GM04503 (cell line): ENCODE results near the gene UFL1.
A peak's percentile ranks its signal among the peaks of the same experiment; 100 is the strongest.
"Not testable (repeated sequence)": the region's sequence is repeated elsewhere in the genome, so short reads cannot be mapped to it uniquely, and the experiment has no call there.

ENCODE experiments used
- DNase-seq: peaks from one replicate; pipeline ENCODE4 v3.0.0-alpha.2; 2012; ENCODE audit warnings: low read depth

The UFL1 gene

DNA sequence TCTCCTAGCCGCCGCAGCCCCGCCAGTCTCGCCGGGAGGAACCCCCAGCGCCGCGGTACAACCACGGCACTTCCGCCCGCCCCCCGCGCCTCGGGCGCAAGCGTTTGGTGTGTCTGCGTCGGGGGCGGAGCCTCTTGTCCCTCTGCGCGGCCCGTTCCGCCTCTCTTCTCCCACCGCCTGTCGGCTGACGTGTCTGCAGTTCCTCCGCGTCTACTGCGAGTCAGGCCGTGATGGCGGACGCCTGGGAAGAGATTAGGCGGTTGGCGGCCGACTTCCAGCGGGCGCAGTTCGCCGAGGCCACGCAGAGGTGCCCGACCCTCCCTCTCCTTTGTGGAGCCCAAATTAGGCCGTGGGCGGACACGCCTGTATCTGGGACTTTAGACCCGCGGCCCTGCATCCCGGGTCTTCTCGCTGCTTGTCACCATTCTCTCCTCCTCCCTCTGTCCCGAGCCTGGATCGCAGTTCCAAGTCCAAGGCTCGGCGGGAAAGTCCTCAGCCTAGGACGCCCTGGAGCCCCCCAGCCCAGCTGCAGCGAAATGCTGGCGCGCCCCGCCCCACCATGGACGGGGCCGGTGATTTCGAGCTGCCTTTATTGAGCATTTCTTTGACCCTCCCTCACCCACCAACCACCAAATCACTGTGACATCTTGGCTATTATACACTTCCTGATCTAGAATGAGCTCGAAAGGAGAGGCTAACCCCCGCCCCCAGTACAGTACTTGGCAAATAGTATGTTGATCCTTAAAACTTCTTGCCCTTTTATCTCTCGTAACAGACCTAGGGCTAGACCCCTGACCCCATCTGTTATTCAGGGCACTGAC, at the start of gene UFL1:
Gene UFL1, plus strand, starts transcription at position 163 of the 821 bp plus-strand sequence. Its CDS starts 68 bp downstream, at position 231.
- peak; percentile 50 for DNase-seq

DNA sequence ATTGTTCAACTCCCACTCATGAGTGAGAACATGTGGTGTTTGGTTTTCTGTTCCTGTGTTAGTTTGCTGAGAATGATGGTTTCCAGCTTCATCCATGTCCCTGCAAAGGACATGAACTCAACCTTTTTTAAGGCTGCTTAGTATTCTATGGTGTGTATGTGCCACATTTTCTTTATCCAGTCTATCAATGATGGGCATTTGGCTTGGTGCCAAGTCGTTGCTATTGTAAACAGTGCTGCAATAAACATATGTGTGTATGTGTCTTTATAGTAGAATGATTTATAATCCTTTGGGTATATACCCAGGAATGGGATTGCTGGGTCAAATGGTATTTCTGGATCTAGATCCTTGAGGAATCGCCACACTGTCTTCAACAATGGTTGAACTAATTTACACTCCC, 49.3 kb upstream of the UFL1 start:
- not testable (repeated sequence) for DNase-seq

DNA sequence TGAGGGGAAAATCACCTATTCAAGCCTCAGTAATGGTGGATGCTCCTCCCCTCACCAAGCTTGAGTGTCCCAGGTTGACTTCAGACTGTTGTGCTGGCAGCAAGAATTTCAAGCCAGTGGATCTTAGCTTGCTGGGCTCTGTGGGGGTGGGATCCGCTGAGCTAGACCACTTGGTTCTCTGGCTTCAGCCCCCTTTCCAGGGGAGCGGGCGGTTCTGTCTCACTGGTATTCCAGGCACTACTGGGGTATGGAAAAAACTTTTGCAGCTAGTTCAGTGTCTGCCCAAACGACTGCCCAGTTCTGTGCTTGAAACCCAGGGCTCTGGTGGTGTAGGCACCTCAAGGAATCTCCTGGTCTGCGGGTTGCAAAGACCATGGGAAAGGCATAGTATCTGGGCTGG, 42.9 kb upstream of the UFL1 start:
- DNase-seq, result no peak

DNA sequence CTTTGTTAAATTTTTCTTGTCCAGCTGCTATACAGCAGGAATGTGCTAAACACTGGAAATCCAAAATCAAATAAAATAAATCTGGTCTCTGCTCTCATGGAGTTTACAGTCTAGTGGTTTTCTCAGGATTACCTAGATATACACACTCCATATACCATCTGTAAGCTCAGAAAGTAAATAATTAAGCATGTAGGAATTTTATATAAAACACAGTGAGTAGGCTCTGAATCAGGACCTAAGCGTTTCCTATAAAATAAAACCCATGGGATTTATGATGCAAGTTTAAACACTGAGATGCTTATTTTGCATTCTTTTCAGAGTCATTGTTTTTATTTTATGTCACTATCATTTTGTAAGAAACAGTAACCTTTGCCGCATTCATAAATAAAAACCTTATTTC, 29.7 kb upstream of the UFL1 start:
- DNase-seq, result no peak

DNA sequence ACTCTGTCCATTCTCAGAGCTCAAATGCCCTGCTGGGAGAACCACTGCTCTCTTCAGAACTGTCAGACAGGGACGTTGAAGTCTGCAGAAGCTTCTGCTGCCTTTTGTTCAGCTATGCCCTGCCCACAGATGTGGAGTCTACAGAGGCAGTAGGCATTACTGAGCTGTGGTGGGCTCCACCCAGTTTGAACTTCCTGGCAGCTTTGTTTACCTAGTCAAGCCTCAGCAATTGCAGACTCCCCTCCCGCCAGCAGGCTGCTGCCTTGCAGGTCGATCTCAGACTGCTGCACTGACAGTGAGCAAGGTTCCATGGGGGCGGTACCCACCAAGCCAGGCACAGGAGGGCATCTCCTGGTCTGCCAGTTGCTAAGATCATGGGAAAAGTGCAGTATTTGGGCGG, 21.8 kb upstream of the UFL1 start:
- DNase-seq, result no peak

DNA sequence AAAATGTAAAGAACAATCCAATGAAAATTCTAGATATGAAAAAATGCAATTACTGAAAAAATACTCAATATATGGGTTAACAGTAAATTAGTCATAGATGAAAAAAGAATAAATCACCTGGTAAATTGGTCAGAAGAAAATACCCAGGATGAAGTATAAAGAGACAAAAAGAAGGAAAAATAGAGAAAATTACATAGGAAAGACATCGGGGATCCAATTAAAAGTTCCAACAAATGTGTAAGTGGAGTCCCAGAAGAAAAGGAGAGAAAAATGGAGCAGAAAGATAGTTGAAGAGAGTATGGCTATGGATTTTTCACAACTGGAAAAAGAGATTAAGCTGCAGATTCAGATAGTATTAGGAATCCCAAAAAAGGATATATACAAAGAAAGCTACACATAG, 18.7 kb upstream of the UFL1 start:
- no peak for DNase-seq

DNA sequence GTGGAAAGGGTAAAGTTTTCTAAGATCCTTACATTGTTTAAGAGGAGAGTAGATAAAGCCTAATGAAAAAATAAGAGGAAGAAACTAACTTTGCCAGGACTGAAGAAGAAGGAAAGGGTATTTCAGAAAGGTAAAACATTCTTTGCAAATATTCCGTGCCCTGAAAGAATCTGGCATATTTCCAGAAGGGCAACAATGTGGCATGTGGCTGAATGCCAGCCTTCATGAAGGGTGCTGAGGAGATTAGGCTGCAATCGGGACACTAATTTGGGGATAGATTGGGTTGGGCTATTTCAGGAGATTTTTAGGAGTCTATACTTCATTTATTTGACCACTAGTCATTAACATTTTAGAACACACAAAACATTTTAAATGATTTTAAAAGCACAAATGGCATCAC, 16.2 kb upstream of the UFL1 start:
- DNase-seq, result no peak

DNA sequence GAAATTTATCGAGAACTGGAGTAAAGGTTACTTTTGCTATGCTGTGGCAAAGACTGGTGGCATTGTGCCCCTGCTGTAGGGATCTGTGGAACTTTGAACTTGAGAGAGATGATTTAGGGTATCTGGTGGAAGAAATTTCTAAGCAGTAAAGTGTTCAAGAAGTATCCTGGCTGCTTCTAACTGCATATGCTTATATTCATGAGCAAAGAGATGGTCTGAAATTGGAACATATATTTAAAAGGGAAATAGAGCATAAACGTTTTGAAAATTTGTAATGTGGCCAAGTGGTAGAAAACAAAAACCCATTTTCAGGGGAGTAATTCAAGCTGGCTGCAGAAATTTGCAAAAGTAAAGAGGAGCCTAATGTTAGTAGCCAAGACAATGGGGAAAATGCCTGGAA, 12.3 kb upstream of the UFL1 start:
- DNase-seq, result no peak

DNA sequence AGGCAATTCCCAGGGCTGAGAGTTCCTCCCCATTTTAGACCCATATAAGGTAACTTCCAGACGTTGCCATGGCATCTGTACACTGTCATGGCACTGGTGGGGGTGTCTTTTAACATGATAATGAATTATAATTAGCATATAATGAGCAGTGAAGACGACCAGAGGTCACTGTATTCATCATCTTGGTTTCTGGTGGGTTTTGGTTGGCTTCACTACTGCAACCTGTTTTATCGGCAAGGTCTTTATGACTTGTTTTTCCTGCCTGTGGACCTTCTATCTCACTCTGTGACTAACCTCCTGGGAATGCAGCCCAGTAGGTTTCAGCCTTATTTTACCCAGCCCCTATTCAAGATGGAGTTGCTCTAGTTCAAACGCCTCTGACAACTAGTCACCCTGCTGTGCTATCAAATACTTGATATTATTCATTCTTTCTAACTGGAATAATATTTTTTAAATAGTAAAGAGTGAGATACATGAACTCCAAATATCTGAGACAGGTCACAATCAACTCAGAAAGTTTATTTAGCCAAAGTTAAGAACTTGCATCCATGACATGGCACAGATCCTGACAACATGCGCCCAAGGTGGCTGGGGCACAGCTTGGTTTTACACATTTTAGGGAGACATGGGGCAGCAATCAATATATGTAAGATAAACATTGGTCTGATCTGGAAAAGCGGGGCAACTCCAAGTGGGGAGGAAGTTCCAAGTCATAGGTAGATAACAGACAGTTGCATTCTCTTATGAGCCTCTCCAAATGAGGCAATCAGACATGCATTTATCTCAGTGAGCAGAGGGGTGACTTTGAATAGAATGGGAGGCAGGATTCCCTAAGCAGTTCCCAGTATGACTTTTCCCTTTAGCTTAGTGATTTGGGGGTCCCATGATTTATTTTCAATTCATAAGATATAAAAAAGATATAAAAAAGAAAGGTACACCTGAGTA, 1.2 kb upstream of the UFL1 start:
- DNase-seq, result no peak

DNA sequence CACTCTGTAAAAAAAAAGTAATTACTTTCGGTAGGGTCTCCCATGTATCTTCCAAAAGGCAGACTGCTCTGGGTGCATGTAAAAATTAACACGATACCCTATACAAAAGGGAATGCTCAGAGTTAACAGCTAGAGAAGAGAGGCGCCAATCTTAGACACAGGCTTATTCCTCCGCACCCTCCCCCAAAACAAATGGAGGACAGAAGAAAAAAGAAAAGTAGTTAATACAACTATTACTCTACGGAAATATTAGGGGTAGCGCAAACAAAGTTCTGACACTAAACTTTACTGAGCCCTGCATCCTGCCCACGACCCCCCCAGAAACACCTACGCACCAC, 331 bp upstream of the UFL1 start:
- DNase-seq, result no peak

DNA sequence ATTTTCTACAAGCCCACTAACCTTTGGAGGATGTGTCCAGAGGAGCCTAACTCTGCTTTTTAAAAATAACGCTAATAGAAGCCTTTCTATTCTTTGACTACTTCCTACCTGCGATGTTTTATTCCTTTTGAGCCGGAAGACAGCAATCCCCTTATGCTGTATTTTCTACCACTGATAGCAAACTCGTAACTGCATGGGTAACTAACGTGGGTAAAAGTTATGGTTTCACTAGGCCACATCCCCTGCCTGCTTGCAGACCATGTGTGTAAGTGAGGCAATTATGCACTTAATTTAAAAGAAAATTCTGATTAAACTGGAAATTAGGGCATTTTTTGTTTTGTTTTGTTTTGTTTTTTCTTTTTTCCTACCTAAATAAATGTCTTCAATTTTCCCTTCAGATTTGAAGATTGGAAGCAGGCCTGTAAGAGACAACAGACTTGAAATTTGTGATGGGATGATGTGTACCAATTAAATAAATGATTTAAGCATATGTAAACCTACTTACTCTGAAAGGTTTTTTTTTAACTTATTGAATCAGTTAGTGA, 931 bp downstream of the UFL1 start:
- DNase-seq, result no peak

DNA sequence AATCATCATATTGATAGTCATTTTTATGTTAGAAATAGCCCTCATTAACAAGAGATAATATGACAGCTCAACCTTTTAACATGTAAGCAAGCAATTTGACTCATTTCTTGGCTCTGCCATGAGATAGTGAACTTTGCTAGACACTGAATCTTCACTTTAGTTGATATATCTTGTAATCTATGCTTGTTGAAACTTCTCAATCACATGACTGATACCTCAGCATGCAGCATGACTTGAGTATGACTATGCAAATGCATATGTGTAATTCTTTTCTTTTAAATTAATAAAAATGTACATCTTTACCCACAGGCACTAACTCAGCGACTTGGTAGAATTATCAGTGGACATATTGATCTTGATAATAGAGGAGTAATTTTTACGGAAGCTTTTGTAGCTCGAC, 6.6 kb downstream of the UFL1 start:
- DNase-seq, result no peak

DNA sequence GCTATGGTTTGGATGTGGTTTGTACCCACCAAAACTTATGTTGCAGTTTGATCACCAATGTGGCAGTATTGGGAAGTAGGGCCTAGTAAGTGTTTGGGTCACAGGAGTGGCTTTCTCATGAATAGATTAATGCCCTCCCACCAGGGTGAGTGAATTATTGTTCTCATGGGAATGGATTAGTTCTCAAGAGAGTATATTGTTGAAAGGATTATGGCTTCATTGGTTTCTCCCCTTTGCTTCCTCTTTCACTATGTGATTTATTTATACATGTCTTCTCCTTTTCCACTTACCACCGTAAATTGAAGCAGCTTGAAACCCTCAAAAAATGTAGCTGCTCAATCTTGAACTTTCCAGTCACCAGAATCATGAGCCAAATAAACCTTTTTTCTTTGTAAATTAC, 10.8 kb downstream of the UFL1 start:
- DNase-seq, result no peak

DNA sequence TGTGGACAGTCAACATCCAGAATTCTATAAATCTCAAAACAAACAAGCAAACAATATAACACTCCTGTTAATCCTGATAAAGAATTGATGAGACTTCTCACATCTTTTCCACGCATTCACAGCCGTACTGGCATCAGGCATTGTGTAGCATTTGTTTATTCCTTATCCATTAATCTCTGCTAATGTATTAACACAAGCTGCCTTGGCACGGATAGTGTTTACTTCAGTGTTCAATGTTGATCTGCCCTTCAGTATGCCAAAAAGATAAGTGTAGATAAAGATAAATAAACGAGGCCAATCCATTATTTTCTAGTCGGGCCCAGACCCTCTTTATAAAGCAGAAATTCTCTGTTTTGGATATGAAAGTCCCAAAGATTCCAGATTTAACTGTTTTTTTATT, 16.1 kb downstream of the UFL1 start:
- no peak for DNase-seq

DNA sequence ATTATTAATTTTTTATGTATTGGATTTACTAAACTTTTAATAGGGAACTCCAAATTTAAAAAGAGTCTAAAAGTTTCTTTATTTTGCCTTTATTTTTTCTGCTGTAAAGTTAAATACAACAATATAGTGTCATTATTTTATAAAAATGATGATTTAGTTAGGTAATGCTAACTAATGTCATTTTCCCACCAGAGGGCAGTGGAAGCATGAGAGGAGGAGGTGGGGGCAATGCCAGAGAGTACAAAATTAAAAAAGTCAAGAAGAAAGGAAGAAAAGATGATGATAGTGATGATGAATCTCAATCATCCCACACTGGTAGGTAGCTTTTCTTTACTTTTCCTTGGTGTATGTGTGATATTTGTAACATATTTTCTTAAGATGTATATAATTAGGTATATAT, 21.1 kb downstream of the UFL1 start:
- no peak for DNase-seq

DNA sequence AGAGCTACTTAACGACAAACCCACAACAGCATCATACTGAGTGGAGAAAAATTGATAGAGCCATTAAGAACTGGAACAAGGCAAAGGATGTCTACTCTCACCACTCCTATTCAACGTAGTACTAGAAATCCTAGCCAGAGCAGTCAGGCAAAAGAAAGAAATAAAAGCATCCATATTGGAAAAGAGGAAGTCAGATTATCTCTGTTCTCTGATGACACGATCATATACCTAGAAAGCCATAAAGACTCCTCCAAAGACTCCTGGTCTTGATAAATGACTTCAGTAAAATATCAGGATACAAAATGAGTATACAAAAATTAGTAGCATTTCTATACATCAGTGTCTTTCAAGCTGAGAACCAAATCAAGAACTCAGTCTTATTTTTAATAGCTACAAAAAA, 24.3 kb downstream of the UFL1 start:
- no peak for DNase-seq

DNA sequence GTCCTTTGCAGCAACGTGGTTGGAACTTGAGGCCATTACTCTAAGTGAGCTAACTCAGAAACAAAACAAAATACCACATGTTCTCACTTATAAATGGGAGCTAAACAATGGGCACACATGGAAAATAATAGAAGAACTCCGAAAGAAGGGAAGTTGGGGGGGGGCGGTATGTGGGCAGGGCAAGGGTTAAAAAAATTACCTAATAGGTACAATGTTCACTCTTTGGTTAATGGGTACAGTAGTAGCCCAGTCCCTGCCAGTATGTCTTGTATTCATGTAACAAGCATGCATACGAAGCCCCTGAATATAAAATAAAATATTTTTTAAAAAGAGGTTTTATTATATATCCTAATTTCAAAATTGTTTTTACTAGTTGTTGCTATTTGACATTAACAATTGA, 26.0 kb downstream of the UFL1 start:
- DNase-seq, result no peak

DNA sequence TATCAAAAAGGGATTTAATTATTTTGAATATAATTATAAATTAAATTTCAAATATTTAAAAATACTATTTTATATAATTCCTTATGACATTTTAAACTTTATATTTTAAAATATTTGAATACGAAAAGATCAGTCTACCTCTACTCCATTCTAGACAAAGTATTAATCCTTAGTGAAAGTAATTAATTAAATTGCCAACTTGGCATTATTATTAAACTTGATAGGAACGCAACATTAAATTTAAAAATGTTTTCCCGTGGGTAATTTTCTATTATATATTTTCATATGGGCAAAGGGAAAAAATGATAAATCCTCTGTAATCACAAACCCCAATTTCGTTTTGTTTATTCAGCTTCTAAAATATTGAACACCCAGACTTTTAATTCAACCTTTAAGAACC, 33.0 kb downstream of the UFL1 start:
- no peak for DNase-seq

DNA sequence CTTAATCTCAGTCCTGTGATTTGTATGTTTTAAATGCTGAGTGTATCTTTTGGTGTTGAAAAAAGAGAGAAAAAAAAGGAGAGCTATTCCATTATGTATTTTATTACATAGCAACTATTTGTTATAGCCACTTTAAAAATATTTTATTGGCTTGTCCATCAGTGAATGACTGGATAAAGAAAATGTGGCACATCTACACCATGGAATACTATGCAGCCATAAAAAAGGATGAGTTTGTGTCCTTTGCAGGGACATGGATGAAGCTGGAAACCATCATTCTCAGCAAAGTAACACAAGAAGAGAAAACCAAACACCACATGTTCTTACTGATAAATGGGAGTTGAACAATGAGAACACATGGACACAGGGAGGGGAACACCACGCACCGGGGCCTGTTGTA, 38.1 kb downstream of the UFL1 start:
- not testable (repeated sequence) for DNase-seq

DNA sequence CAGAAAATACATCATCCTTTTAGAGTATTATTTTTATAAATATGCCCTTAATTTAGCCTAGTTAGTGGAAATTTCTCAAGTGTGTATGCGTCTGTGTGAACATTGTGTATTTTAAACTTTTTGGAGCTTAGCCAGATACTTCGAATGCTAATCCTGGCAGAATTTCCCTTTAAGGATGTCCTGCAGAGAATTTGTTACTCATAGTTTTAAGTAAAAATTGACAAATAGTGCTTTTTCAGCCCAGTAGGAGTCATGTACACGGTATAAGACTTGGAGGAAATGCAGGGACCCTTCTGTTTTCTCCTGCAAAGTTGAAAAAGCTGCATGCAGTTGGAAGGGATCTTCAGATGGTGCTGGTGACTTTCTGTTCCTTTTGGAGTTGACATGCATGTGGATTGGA, 41.3 kb downstream of the UFL1 start, which contains the start of gene FHL5:
Gene FHL5, plus strand, starts transcription at position 243 of the 400 bp plus-strand sequence. CDS start 40,486 bp downstream, outside the sequence.
- DNase-seq, result no peak

DNA sequence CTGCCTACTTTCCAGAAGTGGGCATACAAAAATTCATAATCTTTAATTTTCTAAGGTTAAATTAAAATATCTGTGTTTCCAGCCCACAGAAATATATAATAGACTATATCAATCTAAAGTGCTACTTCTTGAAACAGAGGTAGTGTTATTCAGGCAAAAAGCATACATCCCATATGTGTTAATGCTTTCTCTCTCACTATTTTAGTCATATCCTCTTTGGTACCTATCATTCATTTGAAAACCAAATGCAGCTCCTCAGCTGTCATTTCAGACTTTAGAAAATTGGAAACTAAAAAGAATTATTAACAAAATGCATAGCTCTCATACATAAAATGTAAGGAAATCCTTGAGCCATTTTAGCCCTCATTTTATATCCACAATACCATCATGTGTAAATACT, 42.2 kb downstream of the UFL1 start:
- no peak for DNase-seq

DNA sequence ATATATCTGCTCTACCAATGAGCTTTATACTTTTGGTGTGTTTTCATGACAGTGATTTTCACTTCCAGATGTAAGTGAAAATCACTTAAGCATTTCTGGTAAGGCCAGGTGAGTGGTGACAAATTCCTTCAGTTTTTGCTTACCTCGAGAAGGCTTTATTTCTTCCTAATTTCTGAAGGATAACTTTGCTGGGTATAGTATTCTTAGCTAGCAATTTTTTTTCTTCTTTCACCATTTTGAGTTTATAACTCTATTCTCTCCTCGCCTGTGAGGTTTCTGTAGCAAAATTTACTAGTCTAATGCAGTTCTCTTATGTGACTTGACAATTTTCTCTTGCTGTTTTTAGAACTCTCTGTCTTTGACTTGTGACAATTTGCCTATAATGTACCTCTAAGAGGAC, 48.4 kb downstream of the UFL1 start:
- DNase-seq, result no peak

DNA sequence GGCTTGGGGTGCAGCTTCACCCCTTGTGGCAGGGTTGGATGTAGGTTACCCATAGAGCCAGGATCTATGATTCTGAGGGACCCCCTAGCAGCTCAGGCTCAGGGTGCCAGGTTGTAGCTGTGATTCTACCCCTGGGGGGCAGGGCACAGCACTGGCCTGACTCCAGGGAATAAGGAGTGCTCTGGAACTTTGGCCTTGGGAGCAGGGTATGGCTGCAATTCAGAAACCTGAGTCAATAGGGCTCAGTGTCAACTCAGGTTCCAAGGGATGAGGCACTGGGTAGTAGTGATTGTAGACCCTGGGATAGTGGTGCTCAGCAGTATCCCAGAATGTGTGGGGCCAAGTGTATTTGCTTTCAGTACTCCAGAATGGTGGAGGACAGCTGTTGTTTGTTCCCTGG, 49.9 kb downstream of the UFL1 start:
- no peak for DNase-seq
